HG03066 (cell line): ENCODE measurements around the gene SEC22C.
A peak's percentile ranks its signal among the peaks of the same experiment; 100 is the strongest.

Experiments
- ATAC-seq: cut with Tn5 transposase; IDR thresholded peaks from one replicate; pipeline ENCODE4 v1.9.1; 2021; ENCODE audit warnings: low read depth; ENCODE audit not compliant: unreplicated experiment

SEC22C gene

DNA sequence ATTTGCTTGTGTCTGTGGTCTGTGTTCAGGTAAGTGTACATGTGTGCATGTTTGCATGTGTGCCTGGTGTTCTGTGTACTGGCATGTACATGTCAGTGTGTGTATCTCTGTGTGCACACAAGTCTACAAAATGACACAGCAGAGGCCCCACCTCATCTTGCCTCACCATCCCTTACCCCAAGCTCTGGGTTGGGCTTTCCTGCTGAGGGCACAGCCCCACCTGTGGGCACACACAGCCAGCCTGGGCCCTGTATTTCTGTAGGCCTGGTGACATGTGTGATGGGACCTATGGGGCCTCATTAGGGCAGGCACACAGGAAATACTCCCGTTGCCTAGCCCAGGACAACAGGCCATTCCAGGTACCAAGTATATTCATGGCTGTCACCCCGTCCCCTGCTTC lies 65.8 kb downstream of the SEC22C start:
- no peak for ATAC-seq

DNA sequence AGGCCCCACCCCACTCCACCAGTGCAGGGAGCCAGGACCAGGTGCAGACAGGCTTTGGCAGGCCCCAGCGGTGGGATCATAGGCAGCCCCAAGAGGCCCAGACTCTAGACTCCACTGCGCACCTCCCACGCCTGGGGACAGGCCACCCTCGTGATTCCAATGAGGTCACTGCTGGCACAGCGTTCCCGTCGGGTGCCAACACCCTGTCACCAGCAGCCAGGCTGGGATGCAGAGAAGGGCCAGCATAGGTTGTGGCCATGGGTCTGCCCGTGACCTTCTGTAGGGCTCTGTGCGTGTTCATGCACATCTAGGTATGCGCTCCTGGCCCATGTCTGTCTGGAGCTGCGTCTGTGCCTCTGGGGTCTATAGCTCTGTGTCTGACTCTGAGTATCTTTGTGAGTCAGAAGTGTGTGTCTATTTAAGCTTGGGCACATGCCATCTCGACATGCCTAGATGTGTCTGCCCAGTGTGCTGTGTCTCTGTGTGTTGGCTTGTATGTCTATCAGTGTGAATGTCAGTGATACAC lies 66.3 kb downstream of the SEC22C start:
- no peak for ATAC-seq

DNA sequence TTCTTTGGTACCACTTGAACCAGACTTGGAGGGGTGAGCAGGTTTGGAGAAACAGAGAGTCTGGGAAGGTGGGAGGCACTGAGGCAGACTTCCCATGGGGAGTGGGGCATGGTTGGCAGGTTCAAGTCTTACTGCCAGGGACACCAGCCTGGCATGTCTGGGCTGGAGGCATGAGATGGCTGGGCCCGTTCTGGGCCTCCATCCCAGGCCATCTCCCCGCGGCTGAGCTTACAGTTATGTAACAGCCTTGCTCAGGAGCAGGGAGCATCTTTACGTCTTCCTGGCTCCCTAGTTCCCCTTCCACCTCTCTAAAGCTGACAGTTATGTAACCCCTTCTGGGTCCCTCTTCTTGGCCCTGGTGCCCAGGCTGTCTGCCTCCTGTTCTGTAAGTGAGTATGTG lies 66.9 kb downstream of the SEC22C start:
- no peak for ATAC-seq

DNA sequence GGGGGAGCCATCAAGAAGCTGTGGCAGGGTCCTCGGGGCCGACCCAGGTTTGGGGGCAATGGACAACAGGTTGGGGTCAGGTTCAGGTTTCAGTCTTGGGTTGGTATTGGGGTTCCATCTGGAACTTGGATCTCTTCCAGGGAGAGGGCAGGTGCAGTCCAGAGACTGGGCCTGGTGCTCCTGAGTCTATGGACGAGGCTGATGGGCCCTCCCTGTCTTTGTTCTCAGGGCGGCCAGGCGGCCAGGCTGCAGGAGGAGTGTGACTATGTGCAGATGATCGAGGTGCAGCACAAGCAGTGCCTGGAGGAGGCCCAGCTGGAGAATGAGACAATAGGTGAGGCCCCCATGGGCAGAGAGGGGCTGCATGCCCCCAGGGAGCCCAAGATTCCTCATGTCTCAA lies 68.2 kb downstream of the SEC22C start:
- ATAC-seq: no peak

DNA sequence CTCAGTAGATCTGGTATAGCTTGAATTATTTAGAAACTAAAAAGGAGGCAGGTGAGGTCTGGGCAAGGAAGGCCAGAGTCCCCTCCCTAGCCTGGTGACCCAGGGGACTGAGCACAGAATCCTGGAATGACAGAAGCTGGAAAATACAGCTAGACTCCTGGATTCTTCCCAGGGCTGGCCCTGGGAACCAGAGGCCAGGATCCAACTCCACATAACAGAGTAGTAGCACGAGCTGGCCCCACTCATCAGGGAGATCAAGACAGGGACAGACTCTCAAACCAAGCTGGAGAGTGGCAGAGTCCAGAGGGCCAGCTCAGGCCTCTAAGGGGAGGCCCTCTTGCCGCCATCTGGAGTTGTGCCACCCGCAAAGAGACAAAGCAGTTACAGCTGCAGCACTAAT lies 68.6 kb downstream of the SEC22C start:
- no peak for ATAC-seq

DNA sequence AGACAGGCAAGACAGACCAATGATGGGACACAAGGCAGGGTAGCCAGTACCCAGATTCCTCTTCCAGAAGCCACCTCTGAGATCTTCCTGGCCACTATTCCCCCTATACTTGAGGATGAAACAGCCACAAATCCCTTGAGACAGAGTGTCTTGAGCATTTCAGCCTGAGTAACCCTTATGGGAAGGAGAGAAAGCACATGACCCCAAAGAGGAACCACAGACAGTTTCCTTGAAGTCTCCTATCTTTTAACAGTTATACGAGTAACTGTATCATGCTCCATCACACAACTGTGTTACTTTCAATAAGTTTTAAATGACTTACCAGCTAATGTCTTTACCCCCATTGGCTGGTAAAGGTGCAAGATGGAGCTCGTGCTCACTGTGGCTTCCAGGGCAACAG lies 70.0 kb downstream of the SEC22C start:
- ATAC-seq: no peak

DNA sequence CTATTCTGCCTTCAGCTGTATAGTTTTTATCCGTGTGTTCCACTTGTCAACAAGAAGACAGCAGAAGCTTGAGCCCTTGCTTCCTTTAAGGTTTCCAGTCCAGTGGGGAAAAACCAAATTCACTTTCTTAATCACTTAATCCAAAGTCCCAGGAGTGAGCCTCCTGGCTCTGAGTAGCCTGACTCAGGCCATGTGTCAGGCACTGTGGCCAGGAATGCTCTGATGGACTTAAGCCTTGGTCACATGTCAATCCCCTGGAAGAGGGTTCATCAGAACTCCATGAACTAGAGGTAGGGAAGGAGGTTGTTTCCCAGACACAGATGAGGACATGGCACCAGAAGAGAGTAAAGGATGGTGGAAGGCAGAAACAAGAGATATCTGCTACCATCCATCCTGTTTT lies 70.6 kb downstream of the SEC22C start:
- no peak for ATAC-seq

DNA sequence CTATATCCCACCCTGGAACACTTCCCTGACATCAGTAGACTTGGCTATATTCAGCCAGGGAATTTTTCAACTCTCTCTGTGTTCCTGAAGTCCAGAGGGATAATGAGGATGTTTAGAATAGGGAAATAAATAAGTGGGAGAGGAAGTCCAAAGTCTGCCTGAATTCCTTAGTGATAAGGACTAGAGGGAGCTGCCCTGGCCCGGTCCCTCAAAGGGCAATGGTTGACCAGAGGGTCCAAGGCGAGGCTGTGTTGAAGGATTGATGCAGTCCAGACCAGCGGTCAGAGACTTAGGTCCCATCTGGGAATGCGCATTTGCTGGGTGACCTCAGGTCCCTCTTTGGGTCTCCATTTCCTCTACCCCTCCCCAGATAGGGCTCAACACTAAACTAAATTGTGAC lies 71.4 kb downstream of the SEC22C start:
- ATAC-seq: no peak

DNA sequence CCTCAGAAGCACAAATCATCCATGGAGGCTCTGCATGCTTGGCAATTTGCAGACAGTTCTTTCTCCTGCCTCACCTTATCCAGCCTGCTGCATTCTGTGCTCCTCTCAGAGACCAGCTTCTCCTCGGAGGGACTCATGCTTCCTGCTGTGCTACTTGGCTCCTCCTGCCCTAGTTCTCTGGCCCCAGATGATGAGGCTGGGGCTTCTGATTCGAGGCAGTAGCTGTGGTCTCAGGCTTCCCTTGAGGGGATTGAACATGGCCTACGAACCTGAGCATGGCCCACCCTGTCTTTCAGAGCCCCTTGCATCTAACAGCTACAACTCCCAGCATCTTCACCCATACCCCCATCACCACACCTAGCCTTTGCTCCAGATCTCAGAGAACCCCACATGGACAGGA lies 72.7 kb downstream of the SEC22C start:
- no peak for ATAC-seq

DNA sequence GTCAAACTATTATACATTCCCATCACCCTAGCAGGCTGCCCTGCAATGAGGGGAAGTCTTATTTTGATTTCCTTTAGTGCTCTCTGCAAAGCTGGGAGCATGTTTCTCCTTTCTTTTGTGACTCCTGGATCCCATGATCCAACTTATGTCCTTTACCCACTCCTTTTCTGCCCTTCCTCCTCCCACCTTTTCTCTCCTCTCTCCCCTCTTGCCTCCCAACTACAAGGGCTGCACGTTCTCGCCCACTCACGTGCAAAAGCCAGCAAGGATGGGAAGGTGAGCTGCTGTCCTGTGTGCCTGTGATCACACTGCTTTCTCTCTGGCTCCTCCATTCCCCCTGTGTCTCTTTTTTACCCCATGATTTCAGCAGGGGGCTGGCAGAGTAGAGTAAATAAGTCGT lies 73.2 kb downstream of the SEC22C start:
- no peak for ATAC-seq

DNA sequence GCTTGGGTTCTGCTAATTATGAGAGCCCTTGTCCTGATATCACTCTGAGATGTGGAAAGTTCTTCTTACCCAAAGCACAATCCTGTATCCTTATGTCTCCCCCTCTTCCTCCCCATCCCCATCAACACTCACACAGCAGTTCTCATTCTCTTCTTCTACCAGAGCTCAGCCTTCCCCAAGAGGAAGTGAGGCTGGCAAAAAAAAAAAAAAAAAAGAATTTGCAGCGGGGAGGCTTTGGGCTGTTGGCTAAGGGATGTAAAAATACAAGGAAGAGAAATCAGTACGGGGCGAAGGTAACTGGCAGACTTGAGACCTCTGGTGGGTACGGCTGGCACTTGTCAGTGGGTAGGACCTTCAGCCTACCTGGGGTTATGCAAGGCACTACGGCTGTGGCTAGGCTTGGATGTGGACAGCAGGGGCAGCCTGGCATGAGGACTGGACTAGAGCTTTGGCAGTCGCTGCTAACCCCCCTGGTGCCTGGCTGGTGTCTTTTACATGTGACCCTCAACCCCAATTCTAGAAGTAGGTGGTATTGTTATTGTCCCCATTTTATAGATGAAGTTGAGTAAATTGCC lies 73.9 kb downstream of the SEC22C start:
- no peak for ATAC-seq

DNA sequence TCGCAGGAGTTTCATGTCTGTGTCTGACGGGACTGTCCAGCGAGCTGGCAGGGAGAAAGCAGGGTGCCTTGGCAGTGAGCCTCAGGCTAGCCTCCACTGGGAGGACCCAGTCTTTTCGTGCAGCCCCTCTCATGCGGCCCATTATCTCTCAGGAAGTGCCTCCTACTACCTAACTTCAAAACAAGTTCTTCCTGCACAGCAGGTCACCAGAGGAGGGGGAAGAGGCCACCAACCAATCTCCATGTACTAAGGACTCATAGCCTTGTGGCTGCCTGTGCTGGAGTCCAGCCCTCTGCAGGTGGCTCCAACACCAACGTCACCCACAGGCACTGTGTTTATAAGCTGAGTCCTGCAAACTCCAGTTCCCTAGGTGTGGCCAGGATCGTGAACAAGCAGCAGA lies 74.5 kb downstream of the SEC22C start:
- ATAC-seq: no peak

DNA sequence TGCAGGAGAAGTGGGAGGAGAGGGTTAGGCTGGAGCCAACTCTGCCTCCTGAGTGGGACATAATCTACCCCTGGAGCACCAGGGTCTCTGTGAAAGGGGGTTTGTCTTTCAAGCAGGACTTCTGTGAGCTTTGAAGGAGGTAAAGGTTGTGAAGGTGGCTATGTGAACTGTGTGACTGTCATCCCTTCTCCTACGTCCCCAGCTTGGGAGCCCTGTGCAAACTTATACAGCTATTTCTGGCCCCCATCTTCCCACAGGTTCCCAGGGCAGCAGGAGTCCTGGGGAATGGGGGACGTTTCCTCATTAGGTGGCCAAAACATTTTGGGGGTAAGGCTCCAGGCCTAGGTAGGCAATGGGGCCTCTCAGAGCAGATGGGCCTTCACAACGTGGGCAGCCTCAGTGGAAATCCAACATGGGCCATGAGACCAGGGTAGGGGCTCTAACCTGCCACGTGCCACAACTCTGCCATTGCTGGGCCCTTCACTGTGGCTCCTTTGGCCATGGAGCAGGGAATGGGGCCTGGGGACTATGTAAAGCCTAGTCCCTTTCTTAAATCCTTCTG lies 75.8 kb downstream of the SEC22C start:
- ATAC-seq: no peak

DNA sequence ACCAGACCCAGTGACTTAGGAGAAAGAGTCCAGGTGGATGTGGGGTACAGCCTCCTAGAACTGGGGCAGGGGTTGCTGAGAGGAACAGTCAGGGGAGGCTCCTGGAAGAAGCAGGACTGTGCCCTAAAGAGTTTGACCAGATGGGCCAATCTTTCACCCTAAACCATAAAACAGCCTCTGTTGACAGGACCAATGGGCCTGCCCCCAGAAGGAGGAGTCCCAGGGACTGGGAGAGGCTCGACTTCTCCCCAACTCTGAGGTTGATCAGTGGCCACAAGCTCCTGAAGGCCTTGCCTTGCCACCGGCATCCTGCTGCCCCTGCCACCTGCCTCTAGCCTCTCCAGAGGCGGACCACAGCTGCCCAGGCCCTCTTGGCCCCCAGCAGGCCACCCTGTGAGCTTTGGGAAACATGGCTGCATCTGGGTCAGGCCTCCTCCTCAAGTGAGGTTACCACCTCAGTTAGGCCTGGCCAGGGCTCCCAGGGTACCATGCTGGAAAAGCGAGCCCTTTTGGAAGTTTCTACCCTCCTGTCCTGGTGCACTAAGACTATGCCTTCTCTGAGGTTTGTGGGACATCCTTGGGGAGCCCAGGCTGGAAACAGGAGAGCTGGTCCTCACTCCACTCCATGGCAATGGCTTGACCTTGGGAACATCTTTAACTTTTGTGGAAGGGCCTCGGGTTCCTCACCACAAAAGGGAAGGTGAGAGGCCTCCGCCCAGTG lies 76.5 kb downstream of the SEC22C start:
- ATAC-seq: no peak

DNA sequence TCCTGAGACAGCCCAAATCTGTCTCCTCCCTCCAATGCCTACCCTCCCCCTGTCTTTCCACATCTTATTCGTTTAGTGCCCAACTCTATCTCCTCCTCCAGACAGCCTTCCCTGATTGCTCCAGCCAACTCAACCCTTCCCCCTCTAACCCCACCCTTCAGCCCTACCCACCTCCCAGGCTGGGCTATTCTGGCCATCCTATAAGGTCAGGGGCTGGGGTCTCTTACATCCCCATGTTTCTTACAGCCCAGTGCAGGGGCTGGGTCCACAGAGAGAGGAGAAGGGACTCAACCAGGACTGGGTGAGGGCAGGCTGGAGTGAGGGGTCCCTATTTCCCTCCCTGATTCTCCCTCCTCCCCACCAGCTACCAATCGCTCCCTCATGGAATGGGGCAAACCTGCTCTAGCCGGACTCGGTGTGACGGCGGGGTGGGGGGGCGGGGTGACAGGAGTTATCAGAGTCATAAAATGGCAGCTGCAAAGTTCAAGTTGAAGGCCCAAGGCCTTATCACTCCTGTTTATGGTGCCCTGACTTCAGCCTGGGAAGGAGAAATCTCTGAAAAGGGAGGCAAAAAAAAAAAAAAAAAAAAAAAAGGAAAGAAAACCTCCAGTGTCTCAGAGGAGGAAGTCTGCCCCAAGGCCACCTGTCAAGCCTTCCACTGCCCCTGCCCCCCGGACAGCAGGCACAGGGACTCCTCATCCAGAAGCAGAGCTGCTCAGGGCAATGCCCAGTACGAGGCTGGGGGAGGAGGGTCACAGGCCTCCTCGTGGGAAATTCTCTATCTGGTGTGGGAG lies 77.2 kb downstream of the SEC22C start:
- ATAC-seq: no peak

DNA sequence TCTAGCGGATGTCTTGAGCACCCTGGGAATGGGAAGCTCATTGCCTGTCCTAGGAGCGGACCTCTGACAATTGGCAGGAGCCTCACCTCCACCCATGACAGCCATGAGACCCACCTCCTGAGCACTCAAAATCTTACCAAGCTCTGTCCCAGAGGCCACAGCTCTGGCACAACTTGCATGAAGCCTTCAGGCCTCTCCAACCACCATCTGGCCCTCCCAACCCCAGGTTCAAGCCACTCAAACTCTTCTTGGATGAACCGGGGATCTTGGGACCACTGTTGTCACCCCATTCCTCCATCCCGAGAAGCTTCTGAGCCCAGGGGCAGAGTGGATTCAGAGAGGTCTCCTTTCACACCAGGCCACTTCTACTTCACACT lies 77.8 kb downstream of the SEC22C start:
- no peak for ATAC-seq

DNA sequence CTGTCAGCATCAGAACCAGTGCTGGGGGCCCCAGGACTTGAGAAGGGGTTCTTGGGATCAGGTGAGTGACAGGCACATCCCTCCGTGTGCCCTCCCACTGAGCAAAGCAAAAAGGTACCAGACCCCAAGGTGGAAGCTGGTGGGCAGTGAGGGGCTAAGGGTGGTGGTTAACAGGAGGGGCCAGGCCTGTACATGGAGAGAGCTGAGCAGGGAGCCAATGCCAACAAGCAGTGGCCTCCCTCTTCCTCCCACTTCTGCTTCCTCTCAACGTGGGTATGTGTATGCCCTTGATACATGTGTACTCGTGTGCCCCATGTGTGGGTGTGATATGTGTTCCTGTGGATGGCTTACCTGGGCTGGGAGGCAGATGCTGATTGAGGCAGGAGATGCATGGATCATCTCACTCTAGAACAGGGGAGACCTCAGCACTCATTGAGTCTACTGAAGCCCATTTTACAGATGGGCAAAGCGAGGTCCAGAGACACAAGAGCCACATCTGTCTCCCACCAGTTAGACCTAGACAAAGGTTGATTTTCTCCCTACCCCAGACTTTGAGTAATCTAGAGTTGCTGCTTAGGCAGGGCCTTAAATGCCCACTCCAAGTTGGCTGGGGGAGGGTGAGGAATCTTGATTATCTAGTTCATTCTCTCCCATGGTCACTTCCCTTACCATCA lies 78.4 kb downstream of the SEC22C start:
- ATAC-seq: no peak

DNA sequence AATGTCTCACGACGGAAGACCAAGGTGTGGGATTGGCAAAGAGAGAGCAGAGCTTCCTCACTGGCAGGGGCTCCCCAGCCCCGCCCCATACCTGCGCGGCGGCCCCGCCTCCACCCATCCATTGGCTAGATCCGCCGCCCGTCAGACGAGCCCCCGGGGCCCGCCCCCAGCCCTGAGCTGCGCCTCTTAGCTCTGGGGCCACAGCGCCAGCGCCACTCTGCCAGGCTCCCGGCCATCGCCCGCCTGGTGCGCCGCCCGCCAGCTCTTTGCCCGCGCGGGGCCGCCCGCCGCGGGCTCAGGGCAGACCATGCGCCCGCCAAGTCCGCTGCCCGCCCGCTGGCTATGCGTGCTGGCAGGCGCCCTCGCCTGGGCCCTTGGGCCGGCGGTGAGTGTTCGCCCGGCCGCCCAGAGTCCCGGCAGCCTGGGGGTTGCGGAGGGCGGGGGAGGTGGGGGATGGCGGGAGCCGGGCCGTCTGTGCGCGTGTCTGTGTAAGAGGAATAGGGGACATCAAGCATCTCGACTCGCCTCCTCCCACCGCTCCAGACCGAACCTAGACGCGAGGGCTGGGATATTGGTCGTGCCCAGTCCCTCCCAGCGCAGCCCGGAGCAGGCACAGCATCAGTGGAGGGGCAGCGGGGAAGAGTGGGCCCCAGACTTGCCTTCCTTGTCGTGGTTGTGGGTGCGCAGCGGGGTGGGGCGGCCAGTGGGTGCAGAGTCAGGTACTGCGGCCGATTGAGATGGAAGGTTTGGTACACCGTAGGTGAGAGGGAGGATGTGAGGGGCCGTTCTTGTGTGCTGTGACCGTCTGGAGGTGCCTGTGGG lies 79.1 kb downstream of the SEC22C start, which contains the start of gene VIPR1:
Gene VIPR1, plus strand, starts transcription at position 215 of the 822 bp plus-strand sequence. Its CDS starts 93 bp downstream, at position 308.
- peak; percentile 84 for ATAC-seq

DNA sequence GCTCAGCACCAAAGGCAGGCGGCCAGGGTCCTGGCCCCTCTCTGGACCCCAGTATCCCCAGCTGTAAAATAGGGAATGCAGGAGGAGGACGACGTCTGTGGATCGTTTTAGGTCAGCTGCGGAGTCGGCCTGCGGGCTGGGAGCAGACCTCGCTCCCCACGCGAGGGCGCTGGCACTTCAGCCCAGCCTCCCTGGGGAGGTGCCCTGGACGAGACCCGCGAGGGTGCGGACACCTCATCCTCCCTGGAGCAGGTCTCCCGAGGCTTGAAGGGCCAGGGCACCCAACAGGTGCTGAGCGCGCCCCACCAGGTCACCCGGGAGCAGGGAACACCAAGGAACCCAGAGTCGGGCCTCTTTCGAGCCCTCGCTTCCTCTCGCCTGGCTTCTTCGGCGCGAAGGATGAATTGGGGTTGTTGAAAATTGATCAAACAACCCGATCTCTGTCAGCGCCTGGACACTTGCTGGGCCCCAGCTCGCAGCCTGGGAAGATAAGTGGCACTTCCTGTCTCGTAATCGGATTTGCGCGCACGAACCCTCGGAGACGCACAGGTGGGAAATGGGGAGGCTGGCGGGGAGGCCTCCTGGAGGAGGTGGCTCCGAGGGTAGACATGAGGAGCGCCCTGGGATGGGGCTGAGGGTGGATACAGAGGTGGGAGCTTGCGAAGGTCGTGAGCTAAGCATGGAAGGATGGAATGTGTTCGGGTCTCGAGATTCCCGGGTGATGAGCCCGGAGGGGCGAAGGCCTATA lies 79.9 kb downstream of the SEC22C start:
- peak; percentile 16 for ATAC-seq
